Measurements from ENCODE around the gene LCE2B. TPM values are rescaled to one million over a fixed set of nuclear protein-coding genes. Genes with fewer than 3 reads are reported as not detected.
"Not testable (repeated sequence)": the region's sequence is repeated elsewhere in the genome, so short reads cannot be mapped to it uniquely, and the experiment has no call there.

LCE2B gene
- total RNA-seq (2014; rRNA removed; shearing (Covaris generic)) (not detected in 2 replicates), total RNA-seq (2022) (not detected in 2 replicates), Bru-seq, nascent RNA (not detected), BruChase-seq, experiment 1, labeled RNA remaining after a 6-hour chase (not detected), BruChase-seq, experiment 2, labeled RNA remaining after a 2-hour chase (not detected)
- long read RNA-seq, result 0 reads

- H3K4me1 ChIP-seq (ENCODE audit: insufficient read depth, low read length, poor library complexity, severe bottlenecking); H3K9me3 ChIP-seq (ENCODE audit: low read length); intact Hi-C loops (cut with micrococcal nuclease; ENCODE audit: unreplicated experiment); H3K9me2 ChIP-seq (ENCODE audit: insufficient read depth, low read length); CTCF ChIA-PET (ENCODE audit: unreplicated experiment); H3K4me2 ChIP-seq (ENCODE audit: low read length); H3K36me3 ChIP-seq (ENCODE audit: insufficient read depth, low read length); H3K27ac ChIP-seq (ENCODE audit: low read depth, low read length, poor library complexity, severe bottlenecking); POLR2A ChIA-PET; H3K79me2 ChIP-seq (ENCODE audit: insufficient read depth, low read depth, low read length); H2AFZ ChIP-seq (ENCODE audit: low read length); DNase-seq (ENCODE audit: low spot score); H3K4me3 ChIP-seq (ENCODE audit: low read depth, low read length, poor library complexity, severe bottlenecking); H4K20me1 ChIP-seq (ENCODE audit: insufficient read depth, low read length); BruUV-seq (replicated peaks): not testable (repeated sequence)
Measured at GRCh38 chr1:152685823-152686222, at the start of gene LCE2B. LCE2B (plus strand) TSS chr1:152686123; CDS start chr1:152686844, 721 bp downstream.

GRCh38 chr1:152640351-152640750 is 45.6 kb upstream of the LCE2B start:
- no peak overlapping the region for H3K27ac ChIP-seq (ENCODE audit: low read depth, low read length, poor library complexity, severe bottlenecking)
- no peak overlapping the region for H3K4me2 ChIP-seq (ENCODE audit: low read length)
- no peaks in the 10 kb centered on the region for H3K9me3 ChIP-seq (ENCODE audit: low read length)
- DNase-seq (ENCODE audit: low spot score), result no peak
- POLR2A ChIA-PET, result no interaction called here
- H3K4me1 ChIP-seq (ENCODE audit: insufficient read depth, low read length, poor library complexity, severe bottlenecking), result no peaks in the 10 kb centered on the region
- no peaks in the 10 kb centered on the region for H3K79me2 ChIP-seq (ENCODE audit: insufficient read depth, low read depth, low read length)
- CTCF ChIA-PET (ENCODE audit: unreplicated experiment), result no interaction called here
- H4K20me1 ChIP-seq (ENCODE audit: insufficient read depth, low read length), result no peaks in the 10 kb centered on the region
- intact Hi-C loops (cut with micrococcal nuclease; ENCODE audit: unreplicated experiment), result no loop called here
- no peak for TF ChIP-seq CTCF (conservative IDR thresholded peaks at IDR 0.05; ENCODE audit: low read length)
- no peak for TF ChIP-seq EZH2phosphoT487 (IDR thresholded peaks at IDR 0.05; ENCODE audit: borderline replicate concordance, low read depth, low read length)
- H3K4me3 ChIP-seq (ENCODE audit: low read depth, low read length, poor library complexity, severe bottlenecking), result no peak overlapping the region
- no TSS peak for BruUV-seq (replicated peaks)
- H2AFZ ChIP-seq (ENCODE audit: low read length), result no peak overlapping the region
- H3K9me2 ChIP-seq (ENCODE audit: insufficient read depth, low read length), result no peaks in the 10 kb centered on the region
- no peaks in the 10 kb centered on the region for H3K36me3 ChIP-seq (ENCODE audit: insufficient read depth, low read length)

DNA sequence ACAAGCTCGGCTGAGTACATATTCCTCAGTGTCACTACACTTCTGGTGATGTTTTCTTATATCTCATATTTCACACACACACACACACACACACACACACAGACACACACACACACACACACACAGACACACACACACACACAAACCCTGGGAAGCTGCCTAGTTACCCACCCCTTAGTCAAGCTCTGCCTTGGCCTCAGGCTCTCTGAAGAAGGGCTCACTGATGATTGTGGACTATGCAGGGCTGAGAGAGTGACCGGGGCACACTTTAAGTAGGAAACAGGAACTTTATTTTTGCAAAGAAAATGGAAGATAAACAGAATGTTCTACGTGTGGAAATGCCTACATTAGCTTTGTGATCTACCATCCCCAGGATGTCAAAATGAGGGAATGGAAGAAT is 42.0 kb upstream of the LCE2B start:
- no TSS peak for BruUV-seq (replicated peaks)
- TF ChIP-seq CTCF (conservative IDR thresholded peaks at IDR 0.05; ENCODE audit: low read length) (no peak), EZH2phosphoT487 (IDR thresholded peaks at IDR 0.05; ENCODE audit: borderline replicate concordance, low read depth, low read length) (no peak)

More for the DNA sequence above, 42.0 kb upstream of the LCE2B start:
- Histone ChIP-seq H3K27ac (ENCODE audit: low read depth, low read length, poor library complexity, severe bottlenecking) (no peak overlapping the region), H3K4me1 (ENCODE audit: insufficient read depth, low read length, poor library complexity, severe bottlenecking) (no peaks in the 10 kb centered on the region), H3K9me3 (ENCODE audit: low read length) (no peaks in the 10 kb centered on the region), H3K79me2 (ENCODE audit: insufficient read depth, low read depth, low read length) (no peaks in the 10 kb centered on the region), H2AFZ (ENCODE audit: low read length) (no peak overlapping the region), H3K4me3 (ENCODE audit: low read depth, low read length, poor library complexity, severe bottlenecking) (no peak overlapping the region), H3K4me2 (ENCODE audit: low read length) (no peak overlapping the region), H4K20me1 (ENCODE audit: insufficient read depth, low read length) (no peaks in the 10 kb centered on the region), H3K9me2 (ENCODE audit: insufficient read depth, low read length) (no peaks in the 10 kb centered on the region), H3K36me3 (ENCODE audit: insufficient read depth, low read length) (no peaks in the 10 kb centered on the region)
- intact Hi-C loops (cut with micrococcal nuclease; ENCODE audit: unreplicated experiment), result no loop called here
- POLR2A ChIA-PET, result no interaction called here
- CTCF ChIA-PET (ENCODE audit: unreplicated experiment), result no interaction called here
- DNase-seq (ENCODE audit: low spot score), result no peak
